Ecto neural progenitor cell (in vitro differentiated cells): ENCODE results near the gene TNPO3.

Source experiments
- DNase-seq: peaks from one replicate; pipeline ENCODE4 v3.0.0-alpha.2; 2018; ENCODE audit warnings: low spot score

The TNPO3 gene

DNA sequence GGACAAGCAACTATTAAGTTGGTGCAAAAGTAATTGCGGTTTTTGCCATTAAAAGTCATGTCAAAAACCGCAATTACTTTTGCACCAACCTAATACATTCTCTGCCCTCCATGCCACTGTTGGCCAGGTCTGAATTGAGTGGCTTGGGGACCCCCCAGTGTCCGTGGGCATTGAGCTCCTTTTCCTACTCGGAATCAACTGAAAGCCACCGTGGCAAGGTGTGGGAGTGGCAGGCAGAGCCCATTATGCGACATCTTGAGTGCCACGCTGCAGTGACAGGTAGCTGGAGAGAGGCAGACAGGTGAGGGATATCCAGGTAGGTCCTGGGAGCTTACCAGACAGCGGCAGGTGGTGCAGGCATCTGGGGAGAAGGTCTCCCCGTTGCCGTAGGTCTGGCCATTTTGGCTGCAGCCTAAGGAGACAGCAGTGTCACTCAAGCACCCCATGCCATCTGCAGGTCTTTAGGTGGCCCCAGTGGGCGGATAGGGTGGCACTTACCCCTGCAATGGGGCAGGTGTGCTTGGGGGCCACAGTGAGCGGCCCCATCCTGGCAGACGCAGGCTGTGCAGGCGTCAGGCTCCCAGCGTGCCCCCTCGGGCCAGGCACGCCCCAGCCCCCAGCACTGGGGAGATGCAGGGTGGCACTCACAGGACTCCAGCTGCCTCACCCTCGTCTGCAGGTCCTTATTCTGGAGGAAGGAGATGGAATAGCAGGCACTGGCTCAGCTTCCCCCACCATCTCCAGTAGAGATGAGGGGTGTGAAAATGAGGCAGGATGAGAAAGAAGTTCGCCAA lies 147.9 kb downstream of the TNPO3 start:
- DNase-seq, result peak; percentile 38

- DNase-seq, result no peak
Measured at GRCh38 chr7:128906001-128906765, 148.7 kb downstream of the TNPO3 start.

DNA sequence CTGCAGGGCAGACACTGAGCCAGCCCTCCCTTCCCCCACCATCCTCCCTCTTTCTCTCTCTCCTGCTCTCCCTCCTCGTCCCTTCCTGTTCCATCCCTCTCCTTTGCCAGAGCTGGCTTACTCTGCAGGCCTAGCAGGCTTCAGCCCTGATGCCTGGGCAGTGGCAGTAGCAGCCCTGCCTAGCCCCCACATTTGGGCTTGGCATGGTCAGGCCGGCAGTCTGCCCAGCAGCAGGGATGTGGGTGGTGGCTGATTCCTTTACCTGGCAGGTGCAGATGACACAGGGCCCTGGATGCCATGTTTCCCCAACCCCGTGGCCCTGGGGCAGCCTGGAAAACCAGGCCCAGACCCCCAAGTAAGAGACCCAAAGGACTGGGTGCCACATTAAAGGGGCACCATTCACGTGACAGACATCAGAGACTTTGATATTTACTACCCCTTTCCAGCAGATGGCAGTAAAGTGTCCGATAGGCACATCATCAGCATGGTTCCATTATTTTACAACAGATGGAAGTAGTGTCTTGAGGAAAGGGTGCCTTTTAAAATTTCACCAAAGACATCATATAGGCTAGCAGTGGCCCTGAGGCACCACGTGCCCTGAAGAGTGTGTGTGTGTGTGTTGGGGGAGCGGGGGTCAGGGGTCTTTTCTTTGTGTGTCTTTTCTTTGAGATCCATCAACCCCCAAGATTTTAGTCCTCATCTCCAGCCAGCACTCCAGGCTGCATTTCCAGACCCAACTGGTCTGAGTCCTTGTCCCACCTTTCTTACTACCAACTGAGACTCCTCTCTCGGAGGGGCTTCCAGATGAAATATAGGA lies 150.3 kb downstream of the TNPO3 start:
- peak; percentile 46 for DNase-seq
